Neutrophil (primary cell): ENCODE measurements around the gene PI3.
"Not testable (repeated sequence)": the region's sequence is repeated elsewhere in the genome, so short reads cannot be mapped to it uniquely, and the experiment has no call there.

Source experiments
- H3K27ac ChIP-seq: fragments of 200-600 bp; sonication (generic); 2 replicates; pipeline ENCODE4 v1.5.1; 2016; ENCODE audit warnings: mild to moderate bottlenecking, moderate library complexity
- H3K27me3 ChIP-seq: fragments of 200-600 bp; sonication (generic); 2 replicates; pipeline ENCODE4 v1.6.0; 2016; ENCODE audit warnings: mild to moderate bottlenecking
- H3K36me3 ChIP-seq: fragments of 200-600 bp; sonication (generic); 2 replicates; pipeline ENCODE4 v1.5.1; 2017
- H3K4me1 ChIP-seq, 2 experiments: fragments of 200-600 bp in 1 of 2; sonication (generic) in 1 of 2; 1 replicate in 1 of 2; 2 replicates in 1 of 2; pipeline versions ENCODE4 v1.5.1 to v1.6.1; 2013 to 2016; ENCODE audit warnings: low read depth in 1 of 2, low read length in 1 of 2, mild to moderate bottlenecking in 1 of 2, moderate library complexity in 1 of 2; ENCODE audit not compliant: control insufficient read depth in 1 of 2, insufficient read depth in 1 of 2
- H3K4me3 ChIP-seq, 2 experiments: fragments of 200-600 bp in 1 of 2; sonication (generic) in 1 of 2; 1 replicate in 1 of 2; 2 replicates in 1 of 2; pipeline ENCODE4 v1.5.1; 2013 to 2016; ENCODE audit warnings: low read depth in 1 of 2, low read length in 1 of 2, mild to moderate bottlenecking in 1 of 2, moderate library complexity in 1 of 2
- H3K9me3 ChIP-seq: fragments of 200-600 bp; sonication (generic); 2 replicates; pipeline ENCODE4 v1.5.1; 2016
- CTCF ChIP-seq: fragments of 200-600 bp; sonication (generic); IDR thresholded peaks from 2 replicates; pipeline ENCODE4 v1.5.1; 2016; ENCODE audit warnings: antibody characterized with exemption

The PI3 gene

GRCh38 chr20:45140836-45141235 is 33.9 kb upstream of the PI3 start:
- no peaks in the 10 kb centered on the region for H3K9me3 ChIP-seq
- TF ChIP-seq CTCF: no peak
- peaks cover 6 to 11% of the 10 kb centered on the region in 2 experiments for H3K4me1 ChIP-seq
- no peaks in the 10 kb centered on the region for H3K36me3 ChIP-seq
- H3K27ac ChIP-seq: no peak overlapping the region
- peaks cover 20% of the 10 kb centered on the region for H3K27me3 ChIP-seq
- H3K4me3 ChIP-seq: no peak overlapping the region

- no peak overlapping the region for H3K4me3 ChIP-seq
- TF ChIP-seq CTCF: no peak
- H3K36me3 ChIP-seq: no peaks in the 10 kb centered on the region
- H3K27ac ChIP-seq: no peak overlapping the region
- H3K27me3 ChIP-seq: peaks cover 67% of the 10 kb centered on the region
- no peaks in the 10 kb centered on the region for H3K9me3 ChIP-seq
- peaks cover 9% of the 10 kb centered on the region in 2 experiments for H3K4me1 ChIP-seq
These were observed 25.6 kb upstream of the PI3 start for GRCh38 chr20:45149062-45149461.

DNA sequence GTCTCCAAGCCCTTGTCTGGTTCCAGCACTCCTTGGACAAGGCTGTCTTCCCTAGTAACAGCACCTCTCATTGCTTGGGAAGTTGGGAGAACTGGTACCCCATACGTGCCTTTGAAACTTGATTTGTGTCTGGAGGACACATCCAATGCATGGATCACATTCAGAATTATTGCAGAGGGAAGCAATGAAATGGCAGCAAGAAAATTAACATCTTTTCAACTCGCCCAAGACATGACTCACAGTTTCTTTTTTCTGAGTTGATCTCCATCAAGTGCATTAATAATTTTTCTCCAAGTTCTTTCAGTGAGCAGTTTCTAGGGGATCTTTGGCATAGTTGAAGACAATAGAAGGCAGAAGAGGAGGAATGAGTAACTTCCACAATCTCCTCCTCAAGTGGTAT is 22.3 kb upstream of the PI3 start:
- Histone ChIP-seq H3K36me3 (no peaks in the 10 kb centered on the region), H3K9me3 (no peaks in the 10 kb centered on the region), H3K4me1 (peaks cover 29 to 43% of the 10 kb centered on the region in 2 experiments), H3K27me3 (peaks cover 33% of the 10 kb centered on the region), H3K27ac (no peak overlapping the region), H3K4me3 (no peak overlapping the region)
- TF ChIP-seq CTCF: no peak

DNA sequence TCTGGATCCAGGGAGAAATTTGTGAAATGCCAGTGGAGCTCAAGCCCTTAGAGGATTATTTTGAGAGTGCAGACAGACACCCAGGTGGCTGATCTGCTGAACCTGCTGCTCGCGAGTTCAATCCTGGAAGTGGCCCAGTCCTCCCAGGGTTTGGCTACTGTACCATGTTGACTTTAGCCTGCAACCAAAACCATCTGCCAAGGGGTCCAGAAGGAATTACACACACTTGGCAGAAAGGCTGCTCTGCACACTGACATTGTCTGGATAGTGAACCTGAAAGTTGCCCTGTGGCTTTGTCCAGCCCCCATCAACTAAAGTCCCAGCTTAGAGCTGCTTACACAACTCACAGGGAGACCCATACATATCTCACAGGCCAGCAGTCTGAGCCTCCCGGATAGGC is 21.6 kb upstream of the PI3 start:
- H3K36me3 ChIP-seq: no peaks in the 10 kb centered on the region

DNA sequence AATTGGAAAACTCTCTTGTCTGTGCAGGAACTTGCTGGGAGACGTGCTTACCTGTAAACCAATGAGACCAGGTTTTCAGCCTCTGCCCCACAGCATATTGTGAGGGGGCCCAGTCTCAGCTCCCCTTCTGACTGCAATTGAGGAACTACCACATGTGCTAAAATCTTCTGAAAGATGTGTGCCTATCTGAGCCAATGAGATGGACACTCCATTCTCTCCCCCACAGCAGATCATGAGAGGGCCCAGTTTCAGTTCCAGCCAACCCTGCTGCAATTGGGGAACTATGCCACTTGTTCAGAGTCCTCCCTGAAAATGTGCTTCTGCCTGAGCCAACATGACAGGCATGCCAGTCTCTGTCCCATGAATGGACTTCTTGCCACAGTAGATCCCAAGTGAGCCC is 20.9 kb upstream of the PI3 start:
- no peaks in the 10 kb centered on the region for H3K36me3 ChIP-seq
- no peak overlapping the region for H3K4me3 ChIP-seq
- H3K27ac ChIP-seq: peak overlapping the region; percentile 92
- H3K9me3 ChIP-seq: no peaks in the 10 kb centered on the region
- H3K27me3 ChIP-seq: peaks cover 20% of the 10 kb centered on the region
- no peak for TF ChIP-seq CTCF
- H3K4me1 ChIP-seq: peaks cover 29 to 47% of the 10 kb centered on the region in 2 experiments

More for the DNA sequence above, 21.6 kb upstream of the PI3 start:
- TF ChIP-seq CTCF: no peak
- Histone ChIP-seq H3K4me1 (peaks cover 29 to 47% of the 10 kb centered on the region in 2 experiments), H3K4me3 (no peak overlapping the region), H3K9me3 (no peaks in the 10 kb centered on the region), H3K27me3 (peaks cover 26% of the 10 kb centered on the region), H3K27ac (peak overlapping the region; percentile 92)

DNA sequence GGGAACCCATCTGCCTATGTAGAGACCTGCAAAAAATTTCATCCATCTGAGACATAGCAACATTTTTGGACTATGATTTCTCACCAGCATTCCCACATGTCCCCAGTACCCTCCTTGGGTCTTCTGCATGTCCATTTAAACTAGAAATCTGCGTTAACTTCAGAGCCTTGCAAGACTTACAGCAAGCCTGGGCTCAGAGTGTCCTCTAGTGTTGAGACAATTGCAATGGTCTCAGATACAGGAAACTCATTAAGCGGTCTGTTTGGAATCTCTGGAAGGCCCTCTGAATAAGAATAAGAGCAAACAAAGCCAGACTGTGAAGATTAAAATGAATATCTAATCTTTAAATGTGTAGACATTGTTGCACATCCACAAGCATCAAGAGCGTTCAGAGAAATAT is 20.5 kb upstream of the PI3 start:
- TF ChIP-seq CTCF: no peak
- H3K36me3 ChIP-seq: no peaks in the 10 kb centered on the region
- peaks cover 29 to 47% of the 10 kb centered on the region in 2 experiments for H3K4me1 ChIP-seq
- H3K27me3 ChIP-seq: peaks cover 16% of the 10 kb centered on the region
- no peak overlapping the region for H3K4me3 ChIP-seq
- H3K9me3 ChIP-seq: no peaks in the 10 kb centered on the region
- H3K27ac ChIP-seq: peak overlapping the region; percentile 92

- H3K36me3 ChIP-seq, H3K4me3 ChIP-seq, H3K9me3 ChIP-seq, H3K27me3 ChIP-seq: not testable (repeated sequence)
- Histone ChIP-seq H3K27ac (peak overlapping the region; percentile 92), H3K4me1 (peaks cover 29 to 47% of the 10 kb centered on the region in 2 experiments)
These were observed 19.9 kb upstream of the PI3 start for GRCh38 chr20:45154794-45155193.
